PC-3 (cell line): ENCODE data around the gene MCHR1. TPM values are rescaled to one million over a fixed set of nuclear protein-coding genes. Genes with fewer than 3 reads are reported as not detected.

Experiments used
- ATAC-seq: fragments of 200-7000 bp; cut with Tn5 transposase; 2 replicates; pipeline ENCODE4 v1.9.1; 2020; ENCODE audit warnings: mild to moderate bottlenecking, moderate library complexity
- BruUV-seq: library from RNA; stranded (reverse); fragments of 400-500 nt; replicated peaks from 2 replicates; lab custom pipeline; 2021; lab: Mats Ljungman, UMichigan
- CTCF ChIA-PET: fragments of 300-600 bp; sonication (Branson Sonifier 250); formaldehyde crosslinking; loops from one replicate; lab custom pipeline; 2022; ENCODE audit warnings: antibody characterized with exemption; lab: Charles Lee
- POLR2A ChIA-PET: fragments of 300-600 bp; sonication (Branson Sonifier 250); formaldehyde crosslinking; loops from one replicate; lab custom pipeline; 2022; ENCODE audit warnings: antibody characterized with exemption; ENCODE audit not compliant: unreplicated experiment; lab: Charles Lee
- DNase-seq: peaks from one replicate; pipeline ENCODE4 v3.0.0-alpha.2; 2015
- H2AFZ ChIP-seq: fragments of 300-600 bp; sonication (generic); 2 replicates; pipeline ENCODE4 v1.6.0; 2016; ENCODE audit warnings: antibody characterized with exemption, low read length
- H3F3A ChIP-seq: fragments of 300-600 bp; sonication (generic); one replicate; pipeline ENCODE4 v1.6.0; 2017; ENCODE audit warnings: antibody characterized with exemption, low read length, control low read depth, mild to moderate bottlenecking; ENCODE audit not compliant: unreplicated experiment
- H3K27ac ChIP-seq: fragments of 300-600 bp; sonication (generic); 2 replicates; pipeline ENCODE4 v1.5.1; 2016; ENCODE audit warnings: mild to moderate bottlenecking, low read length
- H3K27me3 ChIP-seq: fragments of 300-600 bp; sonication (generic); 2 replicates; pipeline ENCODE4 v1.6.1; 2016; ENCODE audit warnings: low read length, mixed read lengths
- H3K36me3 ChIP-seq: fragments of 300-600 bp; sonication (generic); 2 replicates; pipeline ENCODE4 v1.6.1; 2016; ENCODE audit warnings: low read depth, mixed run types, low read length, mixed read lengths
- H3K4me1 ChIP-seq: fragments of 300-600 bp; sonication (generic); 2 replicates; pipeline ENCODE4 v1.5.1; 2016; ENCODE audit warnings: low read length; ENCODE audit not compliant: insufficient read depth
- H3K4me2 ChIP-seq: fragments of 300-600 bp; sonication (generic); 2 replicates; pipeline ENCODE4 v1.6.0; 2016; ENCODE audit warnings: low read length
- H3K4me3 ChIP-seq: fragments of 300-600 bp; sonication (generic); 2 replicates; pipeline ENCODE4 v1.5.1; 2016; ENCODE audit warnings: mild to moderate bottlenecking, low read length, mixed read lengths
- H3K79me2 ChIP-seq: fragments of 300-600 bp; sonication (generic); 2 replicates; pipeline ENCODE4 v1.6.1; 2017; ENCODE audit warnings: low read length, mixed read lengths
- H3K9ac ChIP-seq: fragments of 300-600 bp; sonication (generic); 2 replicates; pipeline ENCODE4 v1.6.0; 2016; ENCODE audit warnings: mild to moderate bottlenecking, low read length
- H3K9me2 ChIP-seq: fragments of 300-600 bp; sonication (generic); replicated peaks from 2 replicates; pipeline ENCODE4 v1.6.1; 2016; ENCODE audit warnings: mixed run types, low read length, mixed read lengths
- H3K9me3 ChIP-seq: fragments of 300-600 bp; sonication (generic); 2 replicates; pipeline ENCODE4 v1.6.1; 2016; ENCODE audit warnings: low read length, mixed read lengths
- H4K20me1 ChIP-seq: fragments of 300-600 bp; sonication (generic); 2 replicates; pipeline ENCODE4 v1.6.1; 2016; ENCODE audit warnings: low read length, mixed read lengths
- EZH2 ChIP-seq: fragments of 300-600 bp; sonication (generic); IDR thresholded peaks from one replicate; pipeline ENCODE4 v1.6.1; 2017; ENCODE audit warnings: antibody characterized with exemption, mild to moderate bottlenecking, low read length; ENCODE audit not compliant: unreplicated experiment
- EZH2phosphoT487 ChIP-seq: fragments of 300-600 bp; sonication (generic); IDR thresholded peaks from 2 replicates; pipeline ENCODE4 v1.6.1; 2018; ENCODE audit warnings: mild to moderate bottlenecking, antibody characterized with exemption, low read length, borderline replicate concordance
- intact Hi-C: fragments of 100-400 bp; cut with micrococcal nuclease; formaldehyde crosslinking; loops from 2 replicates; pipeline ENCODE4 v1.9.0; 2023
- total RNA-seq: library from RNA; depleted of rRNA; stranded (reverse); fragments of >200 nt; gene quantifications from 2 replicates; pipeline ENCODE4 v1.2.3, GENCODE V29; 2014
- TF ChIP-seq, protein P1 (sequence below): fragments of 300-600 bp; sonication (generic); conservative IDR thresholded peaks from 2 replicates; pipeline ENCODE4 v1.5.1; 2017; ENCODE audit warnings: antibody characterized with exemption, low read depth, mild to moderate bottlenecking, low read length

MCHR1 gene
- total RNA-seq, 1 experiment from 2014 or later, result not detected

DNA sequence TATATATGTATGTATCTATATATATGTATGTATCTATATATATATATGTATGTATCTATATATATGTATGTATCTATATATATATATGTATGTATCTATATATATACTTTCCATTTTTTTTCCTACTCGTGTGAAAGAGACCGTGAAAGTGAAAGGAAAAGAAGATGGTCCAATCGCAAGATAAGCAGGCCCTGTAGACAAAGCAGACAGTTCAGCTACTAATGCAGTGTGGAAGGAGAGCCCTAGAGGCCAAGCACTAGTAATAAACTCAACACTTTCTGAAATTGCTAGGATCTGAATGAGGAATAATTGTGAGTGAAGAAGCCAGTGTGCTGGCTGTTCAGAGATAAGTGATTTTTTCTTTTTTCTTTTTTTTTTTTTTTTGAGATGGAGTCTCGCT, 47.2 kb downstream of the MCHR1 start:
- Histone ChIP-seq H3K4me3 (no peak overlapping the region), H3K9me3 (no peaks in the 10 kb centered on the region), H3K9me2 (no peaks in the 10 kb centered on the region), H3K9ac (no peak overlapping the region), H3F3A (no peaks in the 10 kb centered on the region), H3K4me2 (no peak overlapping the region), H3K79me2 (no peaks in the 10 kb centered on the region), H3K27me3 (no peaks in the 10 kb centered on the region), H3K36me3 (no peaks in the 10 kb centered on the region), H3K27ac (no peak overlapping the region), H4K20me1 (no peaks in the 10 kb centered on the region), H2AFZ (no peak overlapping the region), H3K4me1 (no peaks in the 10 kb centered on the region; the same call in 1 of the 2 replicates)
- DNase-seq (no peak), ATAC-seq (no peak)
- POLR2A ChIA-PET, result interaction anchor here (0.6 kb wide), 1 partner anchor 578 kb away, joined by 3 read pairs; no protein-coding TSS in a partner anchor
- TF ChIP-seq EZH2, result no peak
- no peak for TF ChIP-seq EZH2phosphoT487
- TF ChIP-seq, protein P1, sequence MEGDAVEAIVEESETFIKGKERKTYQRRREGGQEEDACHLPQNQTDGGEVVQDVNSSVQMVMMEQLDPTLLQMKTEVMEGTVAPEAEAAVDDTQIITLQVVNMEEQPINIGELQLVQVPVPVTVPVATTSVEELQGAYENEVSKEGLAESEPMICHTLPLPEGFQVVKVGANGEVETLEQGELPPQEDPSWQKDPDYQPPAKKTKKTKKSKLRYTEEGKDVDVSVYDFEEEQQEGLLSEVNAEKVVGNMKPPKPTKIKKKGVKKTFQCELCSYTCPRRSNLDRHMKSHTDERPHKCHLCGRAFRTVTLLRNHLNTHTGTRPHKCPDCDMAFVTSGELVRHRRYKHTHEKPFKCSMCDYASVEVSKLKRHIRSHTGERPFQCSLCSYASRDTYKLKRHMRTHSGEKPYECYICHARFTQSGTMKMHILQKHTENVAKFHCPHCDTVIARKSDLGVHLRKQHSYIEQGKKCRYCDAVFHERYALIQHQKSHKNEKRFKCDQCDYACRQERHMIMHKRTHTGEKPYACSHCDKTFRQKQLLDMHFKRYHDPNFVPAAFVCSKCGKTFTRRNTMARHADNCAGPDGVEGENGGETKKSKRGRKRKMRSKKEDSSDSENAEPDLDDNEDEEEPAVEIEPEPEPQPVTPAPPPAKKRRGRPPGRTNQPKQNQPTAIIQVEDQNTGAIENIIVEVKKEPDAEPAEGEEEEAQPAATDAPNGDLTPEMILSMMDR, result no peak
- intact Hi-C loops, result no loop called here
- CTCF ChIA-PET, result no interaction called here
- BruUV-seq, result no TSS peak

DNA sequence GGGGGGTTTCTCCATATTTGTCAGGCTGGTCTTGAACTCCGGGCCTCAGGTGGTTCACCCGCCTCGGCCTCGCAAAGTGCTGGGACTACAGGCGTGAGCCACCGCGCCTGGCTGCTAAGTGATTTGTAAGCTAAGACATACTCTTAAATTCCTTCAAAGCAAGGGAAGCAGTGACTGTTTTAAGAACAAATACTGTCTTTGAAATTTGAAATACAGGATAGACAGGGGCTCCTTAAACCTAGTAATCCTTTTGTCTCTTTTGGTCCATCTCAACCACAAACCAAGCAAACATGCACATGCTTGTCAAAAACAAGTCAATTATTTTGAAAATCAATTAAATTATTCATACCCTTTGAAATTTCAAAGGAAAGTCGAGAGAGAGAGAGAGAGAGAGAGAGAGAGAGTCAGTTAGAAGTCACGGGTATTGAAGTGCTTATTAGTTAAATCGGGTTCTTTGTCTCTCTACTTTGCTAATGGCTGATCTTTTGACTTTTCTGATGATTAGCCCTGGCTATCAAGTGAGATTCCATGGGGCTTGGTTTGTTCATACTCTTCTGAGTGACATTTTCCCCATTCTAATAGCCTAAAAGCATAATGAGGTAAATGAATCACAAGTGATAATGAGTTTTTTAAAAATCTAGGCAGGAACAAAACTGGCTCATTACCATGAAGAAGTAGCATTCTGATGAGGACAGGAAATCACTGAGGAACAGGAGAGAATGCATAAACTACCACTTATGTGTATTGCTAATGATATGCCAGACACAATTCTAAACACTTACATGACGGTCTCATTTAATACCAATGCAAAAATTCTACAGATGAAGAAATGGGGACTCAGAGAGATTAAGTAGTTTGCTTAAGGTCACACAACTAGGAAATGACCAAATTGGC, 48.0 kb downstream of the MCHR1 start:
- ChIA-PET CTCF (no interaction called here), POLR2A (no interaction called here)
- Histone ChIP-seq H3K27me3 (no peaks in the 10 kb centered on the region), H3K27ac (no peak overlapping the region), H3K4me3 (no peak overlapping the region), H3K79me2 (no peaks in the 10 kb centered on the region), H3K9me3 (no peaks in the 10 kb centered on the region), H3K4me2 (no peak overlapping the region), H3F3A (no peaks in the 10 kb centered on the region), H3K4me1 (peaks cover 7% of the 10 kb centered on the region), H4K20me1 (no peaks in the 10 kb centered on the region), H3K9me2 (no peaks in the 10 kb centered on the region), H2AFZ (no peak overlapping the region), H3K9ac (no peak overlapping the region), H3K36me3 (no peaks in the 10 kb centered on the region)
- intact Hi-C loops, result no loop called here
- BruUV-seq, result no TSS peak
- DNase-seq (no peak), ATAC-seq (no peak)
- TF ChIP-seq EZH2, result no peak
- TF ChIP-seq, protein P1, result no peak
